GM11168 (cell line): ENCODE data around the gene VTCN1.
"Not testable (repeated sequence)": the region's sequence is repeated elsewhere in the genome, so short reads cannot be mapped to it uniquely, and the experiment has no call there.

Source experiments
- in situ Hi-C: fragments of 300-500 bp; cut with MboI; formaldehyde crosslinking; loops from one replicate; pipeline ENCODE4 v1.12.0; 2022; ENCODE audit warnings: low sequenced_read_pairs; ENCODE audit not compliant: unreplicated experiment

VTCN1 gene, protein sequence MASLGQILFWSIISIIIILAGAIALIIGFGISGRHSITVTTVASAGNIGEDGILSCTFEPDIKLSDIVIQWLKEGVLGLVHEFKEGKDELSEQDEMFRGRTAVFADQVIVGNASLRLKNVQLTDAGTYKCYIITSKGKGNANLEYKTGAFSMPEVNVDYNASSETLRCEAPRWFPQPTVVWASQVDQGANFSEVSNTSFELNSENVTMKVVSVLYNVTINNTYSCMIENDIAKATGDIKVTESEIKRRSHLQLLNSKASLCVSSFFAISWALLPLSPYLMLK

GRCh38 chr1:117210831-117211261, at the start of gene VTCN1:
TSS of gene VTCN1 (minus strand) at chr1:117210927. CDS start at chr1:117210855, 72 bp downstream.
- in situ Hi-C loops = no loop called here

GRCh38 chr1:117258791-117259190, 48.1 kb upstream of the VTCN1 start:
- in situ Hi-C loops = no loop called here

- in situ Hi-C loops = not testable (repeated sequence)
Measured at GRCh38 chr1:117258075-117258474, 47.3 kb upstream of the VTCN1 start.

- in situ Hi-C loops = no loop called here
Measured at GRCh38 chr1:117257291-117257690, 46.6 kb upstream of the VTCN1 start.

DNA sequence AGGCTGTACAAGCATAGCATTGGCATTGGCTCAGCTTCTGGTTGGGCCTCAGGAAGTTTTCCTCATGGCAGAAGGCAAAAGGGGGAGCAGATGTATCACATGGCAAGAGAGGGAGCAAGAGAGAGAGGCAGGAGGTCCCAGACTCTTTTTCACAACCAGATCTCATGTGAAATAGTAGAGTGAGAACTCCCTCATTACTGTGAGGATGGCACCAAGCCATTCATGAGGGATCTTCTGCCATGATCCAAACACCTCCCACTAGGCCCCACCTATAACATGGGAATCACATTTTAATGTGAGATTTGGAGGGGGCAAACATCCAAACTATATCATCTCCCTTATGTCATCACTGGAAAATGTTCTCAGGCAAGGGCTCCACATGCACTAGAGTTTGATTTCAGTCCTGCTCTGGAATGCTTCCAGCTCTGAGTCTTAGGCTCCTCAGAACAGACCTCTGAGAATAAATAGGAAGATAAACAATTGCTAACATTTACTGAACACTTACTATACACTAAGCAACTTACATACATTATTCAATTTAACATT, 39.4 kb upstream of the VTCN1 start:
- in situ Hi-C loops = no loop called here

- in situ Hi-C loops = no loop called here
Measured at GRCh38 chr1:117244971-117245370, 34.2 kb upstream of the VTCN1 start.

DNA sequence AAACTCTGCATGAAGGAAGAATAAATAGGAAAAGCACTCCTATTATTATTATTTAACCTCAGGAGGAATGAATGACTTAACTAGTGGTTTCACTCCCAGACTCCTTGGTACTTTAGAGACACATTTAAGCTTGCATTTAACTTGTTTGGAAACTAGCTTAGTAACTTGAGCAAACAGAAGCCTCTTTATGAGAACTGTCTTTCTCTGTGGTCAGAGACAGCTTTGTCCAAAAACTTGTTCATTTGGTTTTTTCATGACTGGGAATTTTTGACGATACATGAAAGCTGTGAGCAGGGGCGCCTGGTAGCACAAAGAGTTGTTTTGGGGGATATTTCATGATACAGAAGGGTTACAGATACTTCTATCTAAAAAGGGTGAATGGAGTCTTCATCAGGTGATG, 33.6 kb upstream of the VTCN1 start:
- in situ Hi-C loops = no loop called here

DNA sequence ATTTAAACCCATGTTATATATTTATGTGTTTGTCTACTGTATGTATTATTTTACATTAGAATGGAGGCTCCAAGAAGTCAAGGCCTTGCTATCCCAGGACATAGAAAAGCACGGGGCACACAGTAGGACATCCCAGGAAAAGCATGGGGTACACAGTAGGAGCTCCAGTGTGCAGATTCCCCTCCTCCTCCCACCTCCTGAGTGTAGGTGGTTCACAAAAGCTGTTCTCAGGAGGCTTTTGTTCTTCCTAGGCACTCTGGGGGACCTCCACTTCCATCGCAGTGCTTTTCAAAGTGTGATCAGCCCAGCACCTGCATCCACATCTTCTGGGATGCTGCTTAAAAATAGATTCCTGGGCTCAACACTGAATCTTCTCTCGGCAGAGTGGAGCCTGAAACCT, 30.8 kb upstream of the VTCN1 start:
- in situ Hi-C loops = no loop called here

GRCh38 chr1:117240547-117240946, 29.8 kb upstream of the VTCN1 start:
- in situ Hi-C loops = no loop called here

GRCh38 chr1:117239467-117239866, 28.7 kb upstream of the VTCN1 start:
- in situ Hi-C loops = no loop called here

GRCh38 chr1:117237726-117238381, 27.1 kb upstream of the VTCN1 start:
- in situ Hi-C loops = no loop called here

- in situ Hi-C loops = no loop called here
Measured at GRCh38 chr1:117235863-117236465, 25.2 kb upstream of the VTCN1 start.

- in situ Hi-C loops = no loop called here
Measured at GRCh38 chr1:117232531-117232930, 21.8 kb upstream of the VTCN1 start.

- in situ Hi-C loops = no loop called here
Measured at GRCh38 chr1:117231748-117232373, 21.1 kb upstream of the VTCN1 start.

DNA sequence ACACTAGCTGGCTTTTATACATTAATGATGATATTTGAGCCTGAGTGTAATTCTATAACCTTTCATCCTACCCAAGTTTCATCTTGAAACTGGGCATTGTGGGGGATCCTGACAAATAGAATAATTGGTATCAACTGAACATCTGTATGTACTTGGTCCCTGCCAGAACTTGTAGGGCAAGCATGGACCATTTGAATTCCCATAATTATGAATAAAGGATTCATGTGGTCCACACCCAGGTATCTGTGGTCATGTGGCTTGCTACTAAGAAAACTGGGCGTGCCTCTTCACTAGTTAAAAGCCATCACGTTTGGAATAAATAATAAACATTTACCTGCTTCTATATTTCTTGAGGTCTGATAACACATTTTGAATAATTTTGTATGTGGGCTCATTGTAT, 20.6 kb upstream of the VTCN1 start:
- in situ Hi-C loops = no loop called here

- in situ Hi-C loops = no loop called here
Measured at GRCh38 chr1:117229217-117229616, 18.5 kb upstream of the VTCN1 start.

DNA sequence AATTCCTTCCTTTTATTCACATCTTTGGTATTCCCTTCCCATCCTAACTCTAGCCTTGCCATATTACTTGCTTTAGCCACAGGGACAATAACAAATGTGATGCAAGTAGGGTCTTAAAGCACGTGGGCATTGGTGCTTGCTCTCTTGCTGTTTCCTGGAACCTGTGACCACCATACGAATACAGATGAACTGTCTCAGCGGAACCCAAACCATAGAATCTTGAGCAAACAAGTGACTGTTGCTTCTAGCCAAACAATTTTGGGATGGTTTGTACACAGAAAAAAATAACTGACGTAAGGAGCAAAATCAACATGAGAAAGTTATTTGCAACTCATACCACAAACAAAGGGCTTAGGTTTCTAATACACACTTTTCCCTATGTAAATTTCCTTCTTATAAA, 15.2 kb upstream of the VTCN1 start:
- in situ Hi-C loops = no loop called here

GRCh38 chr1:117216718-117217117, 6.0 kb upstream of the VTCN1 start:
- in situ Hi-C loops = no loop called here

- in situ Hi-C loops = no loop called here
Measured at GRCh38 chr1:117215733-117216462, 5.2 kb upstream of the VTCN1 start.

DNA sequence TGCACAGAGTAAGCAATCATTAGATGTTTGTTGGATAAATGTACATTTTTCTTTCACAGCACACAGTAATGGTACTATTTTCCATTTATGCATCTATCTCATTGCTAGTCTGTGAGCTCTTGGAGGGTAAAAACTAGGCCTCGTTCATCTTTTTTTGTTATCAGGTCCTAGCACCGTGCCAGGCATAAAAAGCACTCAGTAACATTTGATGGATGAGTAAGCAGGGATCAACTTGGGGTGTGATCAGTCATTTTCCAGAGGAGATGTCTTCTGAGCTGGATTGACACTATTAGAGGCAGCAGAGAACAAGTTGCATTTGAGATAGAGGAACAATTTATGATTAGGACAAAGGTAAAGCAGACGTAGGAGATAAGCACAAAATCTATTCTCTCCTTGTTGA, 4.3 kb upstream of the VTCN1 start:
- in situ Hi-C loops = no loop called here
